Measurements from ENCODE around the gene PRRG4. TPM values are rescaled to one million over a fixed set of nuclear protein-coding genes. Genes with fewer than 3 reads are reported as not detected.

PRRG4 gene
- total and polyA plus RNA-seq, 2 of the 13 experiments (the other 11 are each of a cell fraction or from before 2014, with no cell fraction given), result 0.24 to 0.95 TPM

DNA sequence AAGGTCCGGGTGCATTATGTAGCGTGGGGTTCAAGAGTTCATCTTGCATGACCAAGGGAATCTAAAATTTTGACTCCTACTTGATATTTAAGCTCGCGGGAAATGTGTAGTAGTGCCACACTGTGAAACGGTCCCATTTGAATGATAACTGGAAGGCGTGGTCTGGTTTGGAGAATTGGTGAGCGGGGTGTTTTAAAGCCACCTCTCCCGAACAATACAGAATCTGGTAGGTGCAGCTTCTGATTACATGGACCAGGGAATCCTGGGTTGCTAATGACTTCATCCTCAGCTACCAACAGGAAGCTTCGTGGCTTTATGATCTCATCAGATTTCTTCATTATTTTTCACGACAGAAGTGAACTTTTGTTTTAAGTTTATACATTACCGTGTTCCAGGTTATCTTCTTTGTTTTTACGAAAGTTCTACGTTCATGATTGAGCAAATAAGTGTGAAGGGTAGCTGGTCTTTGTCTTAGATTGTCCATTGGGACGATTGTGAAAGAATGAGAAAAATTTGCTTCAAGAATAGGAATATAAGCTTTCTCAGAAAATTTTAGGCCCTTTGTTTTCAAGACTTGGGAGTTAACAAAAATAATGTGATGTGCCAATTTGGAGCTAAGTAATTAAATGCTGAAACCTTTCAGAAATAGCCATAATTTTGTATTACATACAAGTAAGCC is 64.6 kb downstream of the PRRG4 start (continued):
- TF ChIP-seq, protein P1, sequence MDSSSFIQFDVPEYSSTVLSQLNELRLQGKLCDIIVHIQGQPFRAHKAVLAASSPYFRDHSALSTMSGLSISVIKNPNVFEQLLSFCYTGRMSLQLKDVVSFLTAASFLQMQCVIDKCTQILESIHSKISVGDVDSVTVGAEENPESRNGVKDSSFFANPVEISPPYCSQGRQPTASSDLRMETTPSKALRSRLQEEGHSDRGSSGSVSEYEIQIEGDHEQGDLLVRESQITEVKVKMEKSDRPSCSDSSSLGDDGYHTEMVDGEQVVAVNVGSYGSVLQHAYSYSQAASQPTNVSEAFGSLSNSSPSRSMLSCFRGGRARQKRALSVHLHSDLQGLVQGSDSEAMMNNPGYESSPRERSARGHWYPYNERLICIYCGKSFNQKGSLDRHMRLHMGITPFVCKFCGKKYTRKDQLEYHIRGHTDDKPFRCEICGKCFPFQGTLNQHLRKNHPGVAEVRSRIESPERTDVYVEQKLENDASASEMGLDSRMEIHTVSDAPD (CRISPR knock-in tag; IDR thresholded peaks at IDR 0.05), result no peak
- TF ChIP-seq, protein P2, sequence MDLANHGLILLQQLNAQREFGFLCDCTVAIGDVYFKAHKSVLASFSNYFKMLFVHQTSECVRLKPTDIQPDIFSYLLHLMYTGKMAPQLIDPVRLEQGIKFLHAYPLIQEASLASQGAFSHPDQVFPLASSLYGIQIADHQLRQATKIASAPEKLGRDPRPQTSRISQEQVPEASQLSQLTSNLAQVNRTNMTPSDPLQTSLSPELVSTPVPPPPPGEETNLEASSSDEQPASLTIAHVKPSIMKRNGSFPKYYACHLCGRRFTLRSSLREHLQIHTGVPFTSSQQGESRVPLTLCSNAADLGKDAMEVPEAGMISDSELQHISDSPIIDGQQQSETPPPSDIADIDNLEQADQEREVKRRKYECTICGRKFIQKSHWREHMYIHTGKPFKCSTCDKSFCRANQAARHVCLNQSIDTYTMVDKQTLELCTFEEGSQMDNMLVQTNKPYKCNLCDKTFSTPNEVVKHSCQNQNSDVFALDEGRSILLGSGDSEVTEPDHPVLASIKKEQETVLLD (CRISPR knock-in tag; IDR thresholded peaks at IDR 0.05; ENCODE audit: low read depth), result no peak
- TF ChIP-seq ZNF878 (CRISPR knock-in tag; IDR thresholded peaks at IDR 0.05) (0 out of 2 replicates have a peak, but pooled peaks have one; percentile 12), FOXC1 (CRISPR knock-in tag; IDR thresholded peaks at IDR 0.05; ENCODE audit: borderline replicate concordance) (no peak), DMTF1 (CRISPR knock-in tag; IDR thresholded peaks at IDR 0.05) (no peak), TGIF2 (CRISPR knock-in tag; IDR thresholded peaks at IDR 0.05) (no peak), ZNF672 (CRISPR knock-in tag; IDR thresholded peaks at IDR 0.05) (no peak), KDM6A (CRISPR knock-in tag; IDR thresholded peaks at IDR 0.05; ENCODE audit: low read depth) (no peak), NFYB (CRISPR knock-in tag; IDR thresholded peaks at IDR 0.05) (peak; percentile 47), ZNF652 (CRISPR knock-in tag; IDR thresholded peaks at IDR 0.05; ENCODE audit: borderline replicate concordance, low read depth) (no peak), SYNCRIP (IDR thresholded peaks at IDR 0.05; ENCODE audit: insufficient read depth, low read depth, low read length) (no peak), KLF13 (CRISPR knock-in tag; IDR thresholded peaks at IDR 0.05) (no peak), REPIN1 (CRISPR knock-in tag; IDR thresholded peaks at IDR 0.05; ENCODE audit: borderline replicate concordance, low read depth) (no peak), ZNF816 (CRISPR knock-in tag; IDR thresholded peaks at IDR 0.05; ENCODE audit: borderline replicate concordance) (no peak), SOX13 (IDR thresholded peaks at IDR 0.05) (no peak), SOX13 (CRISPR knock-in tag; conservative IDR thresholded peaks at IDR 0.05 in 1 of 2, IDR thresholded peaks at IDR 0.05 in 1 of 2) (peak in 1 of 2 experiments; percentile 59; a peak in 2 of 4 replicates), GATAD1 (CRISPR knock-in tag; IDR thresholded peaks at IDR 0.05) (0 out of 2 replicates have a peak, but pooled peaks have one; percentile 28), ZHX2 (IDR thresholded peaks at IDR 0.05; ENCODE audit: low read depth) (peak; percentile 88), ZHX2 (CRISPR knock-in tag; IDR thresholded peaks at IDR 0.05; ENCODE audit: borderline replicate concordance) (no peak)
